Liver (tissue), 3 donors: ENCODE data around the gene TGFB1I1.

Experiments used
- EGR1 ChIP-seq, 2 donors: IDR thresholded peaks; 2 replicates each; pipeline ENCODE4 v1.6.1; 2016 to 2018; ENCODE audit warnings: antibody characterized with exemption in 2 of 2, low read depth in 2 of 2
- GABPA ChIP-seq, 2 donors: IDR thresholded peaks in 1 of 2; conservative IDR thresholded peaks in 1 of 2; 2 replicates each; pipeline ENCODE4 v1.6.1; 2016; ENCODE audit warnings: antibody characterized with exemption in 2 of 2, mild to moderate bottlenecking in 1 of 2, moderate library complexity in 1 of 2
- YY1 ChIP-seq: IDR thresholded peaks from 2 replicates; pipeline ENCODE4 v1.6.1; 2016; ENCODE audit warnings: antibody characterized with exemption, mild to moderate bottlenecking
- TF ChIP-seq, protein P1 (sequence below): fragments of 150-350 bp; IDR thresholded peaks from 2 replicates; pipeline ENCODE4 v1.5.1; 2017; ENCODE audit warnings: improper control_type of control experiment, low read depth, low read length; ENCODE audit not compliant: missing input control
- donor health status: healthy.
- donor health status: healthy.

- TF ChIP-seq, protein P1, sequence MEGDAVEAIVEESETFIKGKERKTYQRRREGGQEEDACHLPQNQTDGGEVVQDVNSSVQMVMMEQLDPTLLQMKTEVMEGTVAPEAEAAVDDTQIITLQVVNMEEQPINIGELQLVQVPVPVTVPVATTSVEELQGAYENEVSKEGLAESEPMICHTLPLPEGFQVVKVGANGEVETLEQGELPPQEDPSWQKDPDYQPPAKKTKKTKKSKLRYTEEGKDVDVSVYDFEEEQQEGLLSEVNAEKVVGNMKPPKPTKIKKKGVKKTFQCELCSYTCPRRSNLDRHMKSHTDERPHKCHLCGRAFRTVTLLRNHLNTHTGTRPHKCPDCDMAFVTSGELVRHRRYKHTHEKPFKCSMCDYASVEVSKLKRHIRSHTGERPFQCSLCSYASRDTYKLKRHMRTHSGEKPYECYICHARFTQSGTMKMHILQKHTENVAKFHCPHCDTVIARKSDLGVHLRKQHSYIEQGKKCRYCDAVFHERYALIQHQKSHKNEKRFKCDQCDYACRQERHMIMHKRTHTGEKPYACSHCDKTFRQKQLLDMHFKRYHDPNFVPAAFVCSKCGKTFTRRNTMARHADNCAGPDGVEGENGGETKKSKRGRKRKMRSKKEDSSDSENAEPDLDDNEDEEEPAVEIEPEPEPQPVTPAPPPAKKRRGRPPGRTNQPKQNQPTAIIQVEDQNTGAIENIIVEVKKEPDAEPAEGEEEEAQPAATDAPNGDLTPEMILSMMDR, result no peak
- no peak for TF ChIP-seq YY1
- TF ChIP-seq GABPA (IDR thresholded peaks at IDR 0.05 in 1 of 2, conservative IDR thresholded peaks at IDR 0.05 in 1 of 2), result no peak
- TF ChIP-seq EGR1 (IDR thresholded peaks at IDR 0.05; ENCODE audit: low read depth in 2 of 2), result no peak
Measured at GRCh38 chr16:31436221-31437045, 35.5 kb upstream of the TGFB1I1 start.
